ENCODE results near the gene OGG1. TPM values are rescaled to one million over a fixed set of nuclear protein-coding genes. Genes with fewer than 3 reads are reported as not detected.

The OGG1 gene
- total and polyA plus RNA-seq, 12 donors, result 13.3 to 34.9 (median 21.9) TPM

GRCh38 chr3:9721015-9721699 lies 28.6 kb upstream of the OGG1 start:
- Histone ChIP-seq H3K27me3 (no peaks in the 10 kb centered on the region), H3K27ac (no peak overlapping the region), H3K4me1 (replicated peaks in 1 of 2) (peaks cover 1 to 4% of the 10 kb centered on the region in 2 donors), H3K36me3 (replicated peaks in 1 of 2) (no peaks in the 10 kb centered on the region), H3K9me3 (replicated peaks in 1 of 3) (no peaks in the 10 kb centered on the region), H3K4me3 (no peak overlapping the region)
- TF ChIP-seq CTCF (IDR thresholded peaks at IDR 0.05) (no peak), POLR2A (IDR thresholded peaks at IDR 0.05) (no peak)
- DNase-seq, result no peak
- intact Hi-C loops (cut with DNase I), result loop anchor here (10.0 kb wide), 2 partner anchors 216 to 224 kb away; no protein-coding TSS in a partner anchor
- WGBS, 4 donors, result 47 to 52% (median 50%) methylated on average over 7 of the region's 7 CpGs

GRCh38 chr3:9721700-9722060 lies 28.1 kb upstream of the OGG1 start:
- Histone ChIP-seq H3K27ac (no peak overlapping the region), H3K4me3 (no peak overlapping the region), H3K27me3 (no peaks in the 10 kb centered on the region), H3K36me3 (replicated peaks in 1 of 2) (no peaks in the 10 kb centered on the region), H3K9me3 (replicated peaks in 1 of 3) (no peaks in the 10 kb centered on the region), H3K4me1 (replicated peaks in 1 of 2) (no peaks in the 10 kb centered on the region)
- TF ChIP-seq POLR2A (IDR thresholded peaks at IDR 0.05) (no peak), CTCF (IDR thresholded peaks at IDR 0.05) (no peak)
- intact Hi-C loops (cut with DNase I), result loop anchor here (10.0 kb wide), 2 partner anchors 217 to 223 kb away; no protein-coding TSS in a partner anchor
- DNase-seq, result no peak
- 77 to 89% (median 84%) methylated on average over 2 of the region's 2 CpGs for WGBS, 4 donors

- H3K27me3 ChIP-seq, result no peaks in the 10 kb centered on the region
- WGBS, 4 donors, result 77 to 92% (median 90%) methylated on average over 4 of the region's 4 CpGs
- peaks cover 0 to 7% of the 10 kb centered on the region in 2 donors for H3K4me1 ChIP-seq (replicated peaks in 1 of 2)
- H3K9me3 ChIP-seq (replicated peaks in 1 of 3), result no peaks in the 10 kb centered on the region
- H3K36me3 ChIP-seq (replicated peaks in 1 of 2), result no peaks in the 10 kb centered on the region
- intact Hi-C loops (cut with DNase I), result loop anchor here (10.0 kb wide), 2 partner anchors 219 to 221 kb away; no protein-coding TSS in a partner anchor
- DNase-seq, result no peak
- H3K27ac ChIP-seq, result no peak overlapping the region
- no peak overlapping the region for H3K4me3 ChIP-seq
- TF ChIP-seq CTCF (IDR thresholded peaks at IDR 0.05) (no peak), POLR2A (IDR thresholded peaks at IDR 0.05) (no peak)
Measured at GRCh38 chr3:9725775-9726515, 23.8 kb upstream of the OGG1 start.

- intact Hi-C loops (cut with DNase I), result loop anchor here (10.0 kb wide), 2 partner anchors 218 to 222 kb away; no protein-coding TSS in a partner anchor
- peak in 1 of 7 donors; percentile 17 for DNase-seq
Measured at GRCh38 chr3:9727041-9727595, 22.6 kb upstream of the OGG1 start.

More at GRCh38 chr3:9727041-9727595, 22.6 kb upstream of the OGG1 start:
- no peak overlapping the region for H3K27ac ChIP-seq
- WGBS, 4 donors, result 8 to 20% (median 12%) methylated on average over 5 to 11 of the region's 11 CpGs
- H3K36me3 ChIP-seq (replicated peaks in 1 of 2), result no peaks in the 10 kb centered on the region
- H3K9me3 ChIP-seq (replicated peaks in 1 of 3), result no peaks in the 10 kb centered on the region
- H3K4me1 ChIP-seq (replicated peaks in 1 of 2), result peaks cover 0 to 7% of the 10 kb centered on the region in 2 donors
- no peak overlapping the region for H3K4me3 ChIP-seq
- H3K27me3 ChIP-seq, result no peaks in the 10 kb centered on the region
- TF ChIP-seq CTCF (IDR thresholded peaks at IDR 0.05), result peak in 4 of 6 experiments; percentile 11 to 32 (median 27)
- no peak for TF ChIP-seq POLR2A (IDR thresholded peaks at IDR 0.05)

All from adrenal gland (tissue), 12 donors.